Osteocyte (in vitro differentiated cells): ENCODE data around the gene LRRC4C. TPM values are rescaled to one million over a fixed set of nuclear protein-coding genes. Genes with fewer than 3 reads are reported as not detected.

ENCODE experiments used
- DNase-seq: peaks from one replicate; pipeline ENCODE4 v3.0.0; 2021; ENCODE audit warnings: mixed read lengths; ENCODE audit not compliant: unreplicated experiment; ENCODE audit errors: extremely low spot score
- H3K27ac Mint-ChIP-seq: one replicate; pipeline ENCODE4 v1.8.0; 2021; ENCODE audit warnings: mild to moderate bottlenecking, mixed read lengths; ENCODE audit not compliant: unreplicated experiment
- H3K27me3 Mint-ChIP-seq: one replicate; pipeline ENCODE4 v1.8.0; 2021; ENCODE audit warnings: mixed read lengths; ENCODE audit not compliant: unreplicated experiment
- H3K36me3 Mint-ChIP-seq: one replicate; pipeline ENCODE4 v1.8.0; 2021; ENCODE audit warnings: mixed read lengths; ENCODE audit not compliant: unreplicated experiment
- H3K4me1 Mint-ChIP-seq: one replicate; pipeline ENCODE4 v1.8.0; 2021; ENCODE audit warnings: mixed read lengths; ENCODE audit not compliant: unreplicated experiment
- H3K4me3 Mint-ChIP-seq: one replicate; pipeline ENCODE4 v1.8.0; 2021; ENCODE audit warnings: mild to moderate bottlenecking, moderate library complexity, mixed read lengths; ENCODE audit not compliant: unreplicated experiment
- H3K9me3 Mint-ChIP-seq: one replicate; pipeline ENCODE4 v1.8.0; 2021; ENCODE audit warnings: mixed read lengths; ENCODE audit not compliant: unreplicated experiment
- total RNA-seq: library from RNA; stranded (reverse); gene quantifications from 2 replicates; pipeline ENCODE4 v1.2.1, GENCODE V29; 2021
- TF ChIP-seq, protein P1 (sequence below): fragments of 200-600 bp; sonication (generic); IDR thresholded peaks from 2 replicates; pipeline ENCODE4 v1.5.0; 2021; ENCODE audit warnings: antibody characterized with exemption, mild to moderate bottlenecking, moderate library complexity

The LRRC4C gene
- total RNA-seq, 1 donor from 2014 or later = 0.16 TPM

DNA sequence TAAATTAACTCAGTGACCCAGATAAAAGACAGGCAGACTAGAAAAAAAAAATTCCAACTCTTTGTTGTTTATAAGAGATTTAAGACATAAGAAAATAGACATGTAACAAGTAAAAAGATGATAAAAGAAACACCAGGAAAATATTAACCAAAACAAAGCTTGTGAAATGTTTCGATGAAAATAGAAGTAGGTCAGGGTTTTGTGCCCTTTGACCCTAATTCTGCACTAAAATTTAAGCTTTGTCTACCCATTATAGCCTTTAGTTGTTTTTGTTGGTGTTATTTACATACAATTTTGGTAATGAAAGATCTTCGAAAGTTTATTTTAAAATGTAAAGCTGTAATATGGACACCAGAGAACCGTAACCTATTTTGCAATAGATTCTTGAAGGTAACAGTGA lies 75.7 kb downstream of the LRRC4C start:
- Mint-ChIP-seq H3K4me3 (no peak overlapping the region), H3K4me1 (no peaks in the 10 kb centered on the region), H3K36me3 (no peaks in the 10 kb centered on the region), H3K27ac (no peak overlapping the region), H3K9me3 (no peaks in the 10 kb centered on the region), H3K27me3 (no peaks in the 10 kb centered on the region)
- TF ChIP-seq, protein P1, sequence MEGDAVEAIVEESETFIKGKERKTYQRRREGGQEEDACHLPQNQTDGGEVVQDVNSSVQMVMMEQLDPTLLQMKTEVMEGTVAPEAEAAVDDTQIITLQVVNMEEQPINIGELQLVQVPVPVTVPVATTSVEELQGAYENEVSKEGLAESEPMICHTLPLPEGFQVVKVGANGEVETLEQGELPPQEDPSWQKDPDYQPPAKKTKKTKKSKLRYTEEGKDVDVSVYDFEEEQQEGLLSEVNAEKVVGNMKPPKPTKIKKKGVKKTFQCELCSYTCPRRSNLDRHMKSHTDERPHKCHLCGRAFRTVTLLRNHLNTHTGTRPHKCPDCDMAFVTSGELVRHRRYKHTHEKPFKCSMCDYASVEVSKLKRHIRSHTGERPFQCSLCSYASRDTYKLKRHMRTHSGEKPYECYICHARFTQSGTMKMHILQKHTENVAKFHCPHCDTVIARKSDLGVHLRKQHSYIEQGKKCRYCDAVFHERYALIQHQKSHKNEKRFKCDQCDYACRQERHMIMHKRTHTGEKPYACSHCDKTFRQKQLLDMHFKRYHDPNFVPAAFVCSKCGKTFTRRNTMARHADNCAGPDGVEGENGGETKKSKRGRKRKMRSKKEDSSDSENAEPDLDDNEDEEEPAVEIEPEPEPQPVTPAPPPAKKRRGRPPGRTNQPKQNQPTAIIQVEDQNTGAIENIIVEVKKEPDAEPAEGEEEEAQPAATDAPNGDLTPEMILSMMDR = no peak
- DNase-seq = no peak

DNA sequence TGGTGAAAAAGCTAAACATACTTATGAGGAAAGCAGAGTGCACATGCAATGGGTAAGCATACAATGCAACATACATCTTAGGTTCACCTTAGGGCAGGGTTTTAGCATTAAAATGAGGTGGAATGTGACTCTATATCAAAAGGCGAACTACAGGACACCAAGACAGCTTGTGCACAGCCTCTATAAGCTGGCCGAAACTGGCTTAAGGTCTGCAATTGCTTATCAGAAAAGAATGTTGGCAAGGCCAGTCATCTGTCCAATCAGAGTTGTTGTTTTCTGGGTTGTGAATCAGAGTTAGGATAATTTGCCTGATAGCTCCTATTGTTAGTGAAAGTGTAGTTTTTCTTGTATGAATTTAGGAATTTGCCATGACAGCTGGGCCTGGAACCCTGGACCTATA lies 76.5 kb downstream of the LRRC4C start:
- no peak for DNase-seq

GRCh38 chr11:41379084-41379483 lies 80.4 kb downstream of the LRRC4C start:
- no peaks in the 10 kb centered on the region for H3K36me3 Mint-ChIP-seq
- H3K4me3 Mint-ChIP-seq = no peak overlapping the region
- H3K27me3 Mint-ChIP-seq = no peaks in the 10 kb centered on the region
- TF ChIP-seq, protein P1 = no peak
- DNase-seq = no peak
- no peaks in the 10 kb centered on the region for H3K9me3 Mint-ChIP-seq
- no peaks in the 10 kb centered on the region for H3K4me1 Mint-ChIP-seq
- no peak overlapping the region for H3K27ac Mint-ChIP-seq

More for the DNA sequence above, 76.5 kb downstream of the LRRC4C start:
- H3K27ac Mint-ChIP-seq = no peak overlapping the region
- H3K4me3 Mint-ChIP-seq = no peak overlapping the region
- TF ChIP-seq, protein P1 = no peak
- no peaks in the 10 kb centered on the region for H3K9me3 Mint-ChIP-seq
- no peaks in the 10 kb centered on the region for H3K27me3 Mint-ChIP-seq
- no peaks in the 10 kb centered on the region for H3K36me3 Mint-ChIP-seq
- no peaks in the 10 kb centered on the region for H3K4me1 Mint-ChIP-seq

- Mint-ChIP-seq H3K9me3 (no peaks in the 10 kb centered on the region), H3K36me3 (no peaks in the 10 kb centered on the region), H3K27ac (no peak overlapping the region), H3K4me1 (no peaks in the 10 kb centered on the region), H3K27me3 (no peaks in the 10 kb centered on the region), H3K4me3 (no peak overlapping the region)
- no peak for DNase-seq
- TF ChIP-seq, protein P1 = no peak
Measured at GRCh38 chr11:41377709-41378394, 81.6 kb downstream of the LRRC4C start.

DNA sequence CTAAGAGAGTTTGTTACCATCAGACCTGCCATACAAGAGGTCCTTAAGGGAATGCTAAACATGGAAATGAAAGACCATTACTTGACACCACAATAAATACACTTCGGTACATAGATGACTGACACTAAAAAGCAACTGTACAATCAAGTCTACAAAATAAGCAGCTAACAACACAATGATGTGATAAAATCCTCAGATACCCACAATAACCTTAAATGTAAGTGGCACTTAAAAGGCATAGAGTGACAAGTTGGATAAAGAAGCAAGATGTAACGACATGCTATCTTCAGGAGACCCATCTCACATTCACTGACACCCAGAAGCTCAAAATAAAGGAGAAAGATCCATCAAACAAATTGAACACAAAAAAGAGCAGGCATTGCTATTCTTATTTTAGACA lies 107.6 kb downstream of the LRRC4C start:
- Mint-ChIP-seq H3K4me3 (no peak overlapping the region), H3K27me3 (no peaks in the 10 kb centered on the region), H3K4me1 (no peaks in the 10 kb centered on the region), H3K27ac (no peak overlapping the region), H3K36me3 (no peaks in the 10 kb centered on the region), H3K9me3 (peaks cover 29% of the 10 kb centered on the region)
- DNase-seq = no peak
- TF ChIP-seq, protein P1 = no peak
